ENCODE results near the gene MORC3.

- TF ChIP-seq, protein P1, sequence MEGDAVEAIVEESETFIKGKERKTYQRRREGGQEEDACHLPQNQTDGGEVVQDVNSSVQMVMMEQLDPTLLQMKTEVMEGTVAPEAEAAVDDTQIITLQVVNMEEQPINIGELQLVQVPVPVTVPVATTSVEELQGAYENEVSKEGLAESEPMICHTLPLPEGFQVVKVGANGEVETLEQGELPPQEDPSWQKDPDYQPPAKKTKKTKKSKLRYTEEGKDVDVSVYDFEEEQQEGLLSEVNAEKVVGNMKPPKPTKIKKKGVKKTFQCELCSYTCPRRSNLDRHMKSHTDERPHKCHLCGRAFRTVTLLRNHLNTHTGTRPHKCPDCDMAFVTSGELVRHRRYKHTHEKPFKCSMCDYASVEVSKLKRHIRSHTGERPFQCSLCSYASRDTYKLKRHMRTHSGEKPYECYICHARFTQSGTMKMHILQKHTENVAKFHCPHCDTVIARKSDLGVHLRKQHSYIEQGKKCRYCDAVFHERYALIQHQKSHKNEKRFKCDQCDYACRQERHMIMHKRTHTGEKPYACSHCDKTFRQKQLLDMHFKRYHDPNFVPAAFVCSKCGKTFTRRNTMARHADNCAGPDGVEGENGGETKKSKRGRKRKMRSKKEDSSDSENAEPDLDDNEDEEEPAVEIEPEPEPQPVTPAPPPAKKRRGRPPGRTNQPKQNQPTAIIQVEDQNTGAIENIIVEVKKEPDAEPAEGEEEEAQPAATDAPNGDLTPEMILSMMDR (optimal IDR thresholded peaks at IDR 0.05 in 1 of 3, IDR thresholded peaks at IDR 0.05 in 1 of 3, conservative IDR thresholded peaks at IDR 0.05 in 1 of 3; ENCODE audit: extremely low read depth in 1 of 3, insufficient read depth in 2 of 3, low read length in 3 of 3), result peak; percentile 79 to 95 (median 80)
- TF ChIP-seq EZH2 (IDR thresholded peaks at IDR 0.05; ENCODE audit: low read length), result no peak
Observed at GRCh38 chr21:36419996-36420395, 100.0 kb downstream of the MORC3 start.

Measured in keratinocyte (primary cell).